Epithelial cell of proximal tubule (primary cell): ENCODE data around the gene MICU2. TPM values are rescaled to one million over a fixed set of nuclear protein-coding genes. Genes with fewer than 3 reads are reported as not detected.

ENCODE experiments used
- DNase-seq: peaks from one replicate; pipeline ENCODE4 v3.0.0-alpha.2; 2011; ENCODE audit warnings: low read depth
- H3K4me3 ChIP-seq: 2 replicates; pipeline ENCODE4 v1.5.1; 2011; ENCODE audit warnings: low read depth, mild to moderate bottlenecking, low read length
- CTCF ChIP-seq: conservative IDR thresholded peaks from 2 replicates; pipeline ENCODE4 v1.5.1; 2012; ENCODE audit warnings: low read depth, mild to moderate bottlenecking, low read length
- total RNA-seq: library from RNA; depleted of rRNA; stranded (reverse); fragments of >200 nt; gene quantifications from 2 replicates; pipeline ENCODE4 v1.2.3, GENCODE V29; 2015

MICU2 gene
- total RNA-seq, 1 donor from 2014 or later = 141 TPM

- TF ChIP-seq CTCF = no peak
- no peak overlapping the region for H3K4me3 ChIP-seq
- no peak for DNase-seq
Measured at GRCh38 chr13:21538280-21538679, 65.7 kb downstream of the MICU2 start.

GRCh38 chr13:21537105-21537504 is 66.9 kb downstream of the MICU2 start:
- no peak overlapping the region for H3K4me3 ChIP-seq
- TF ChIP-seq CTCF = no peak
- DNase-seq = no peak

GRCh38 chr13:21534760-21535159 is 69.2 kb downstream of the MICU2 start:
- no peak for TF ChIP-seq CTCF
- no peak overlapping the region for H3K4me3 ChIP-seq
- DNase-seq = no peak

GRCh38 chr13:21531455-21531854 is 72.5 kb downstream of the MICU2 start:
- no peak overlapping the region for H3K4me3 ChIP-seq
- no peak for DNase-seq
- no peak for TF ChIP-seq CTCF

GRCh38 chr13:21530656-21531055 is 73.3 kb downstream of the MICU2 start:
- DNase-seq = no peak
- H3K4me3 ChIP-seq = no peak overlapping the region
- TF ChIP-seq CTCF = no peak

- no peak for TF ChIP-seq CTCF
- DNase-seq = no peak
- no peak overlapping the region for H3K4me3 ChIP-seq
Measured at GRCh38 chr13:21529146-21529893, 74.7 kb downstream of the MICU2 start.

GRCh38 chr13:21528616-21529015 is 75.4 kb downstream of the MICU2 start:
- no peak overlapping the region for H3K4me3 ChIP-seq
- peak; percentile 42 for DNase-seq
- no peak for TF ChIP-seq CTCF
